ENCODE measurements around the gene CRYBB2. TPM values are rescaled to one million over a fixed set of nuclear protein-coding genes. Genes with fewer than 3 reads are reported as not detected.

Gene CRYBB2
- total RNA-seq, 1 experiment from 2014 or later: not detected

DNA sequence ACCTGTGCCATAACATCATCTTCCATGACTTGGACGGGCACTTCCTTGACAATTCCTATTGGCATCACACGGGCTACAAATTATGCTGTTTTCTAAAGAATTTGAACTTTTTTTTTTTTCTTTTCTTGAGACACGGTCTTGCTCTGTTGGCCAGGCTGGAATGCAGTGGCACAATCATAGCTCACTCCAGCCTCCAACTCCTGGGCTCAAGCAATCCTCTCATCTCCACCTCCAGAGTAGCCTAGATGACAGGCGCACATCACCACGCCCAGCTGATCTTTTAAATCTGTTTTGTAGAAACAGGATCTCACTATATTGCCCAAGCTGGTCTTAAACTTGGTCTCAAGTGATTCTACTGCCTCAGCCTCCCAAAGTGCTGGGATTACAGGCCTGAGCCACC lies 23.1 kb upstream of the CRYBB2 start:
- Histone ChIP-seq H3K4me1 (ENCODE audit: insufficient read depth, low read length) (no peaks in the 10 kb centered on the region), H3K9ac (ENCODE audit: extremely low read depth, insufficient read length, low read length) (no peak overlapping the region), H3K9me3 (ENCODE audit: control insufficient read depth, low read depth, low read length) (no peaks in the 10 kb centered on the region), H2BK5ac (ENCODE audit: insufficient read length, low read length) (no peak overlapping the region), H3K4ac (ENCODE audit: low read depth, low read length) (no peak overlapping the region), H3K79me1 (ENCODE audit: insufficient read depth, low read depth, low read length, poor library complexity, severe bottlenecking) (no peaks in the 10 kb centered on the region), H3K18ac (ENCODE audit: insufficient read length, low read depth, low read length) (no peak overlapping the region), H2BK15ac (ENCODE audit: low read depth, low read length) (no peak overlapping the region), H3K56ac (ENCODE audit: insufficient read length, low read depth, low read length) (no peak overlapping the region), H2BK120ac (ENCODE audit: low read depth, low read length, poor library complexity, severe bottlenecking) (no peak overlapping the region), H3K23ac (ENCODE audit: insufficient read length, low read depth, low read length) (no peak overlapping the region), H2AFZ (ENCODE audit: low read length) (no peak overlapping the region), H2BK12ac (ENCODE audit: insufficient read length, low read depth, low read length) (no peak overlapping the region), H3K14ac (ENCODE audit: insufficient read depth, low read length) (no peak overlapping the region), H3K4me2 (ENCODE audit: insufficient read depth, insufficient read length, low read length) (no peak overlapping the region), H4K20me1 (ENCODE audit: control insufficient read depth, insufficient read depth, insufficient read length) (no peaks in the 10 kb centered on the region), H3K79me2 (ENCODE audit: insufficient read depth, low read length) (no peaks in the 10 kb centered on the region), H3K23me2 (ENCODE audit: insufficient read length, low read depth, low read length, poor library complexity, severe bottlenecking) (no peaks in the 10 kb centered on the region), H2AK5ac (ENCODE audit: insufficient read length, low read length) (no peak overlapping the region), H3T11ph (ENCODE audit: low read length) (no peak overlapping the region), H4K91ac (ENCODE audit: insufficient read length, low read depth, low read length) (no peak overlapping the region), H3K27me3 (ENCODE audit: insufficient read depth, low read length) (no peaks in the 10 kb centered on the region), H2BK20ac (ENCODE audit: low read depth, low read length, poor library complexity, severe bottlenecking) (no peak overlapping the region), H3K27ac (ENCODE audit: insufficient read length, low read depth, low read length) (no peak overlapping the region), H4K5ac (ENCODE audit: insufficient read length, low read depth, low read length) (no peak overlapping the region), H4K8ac (replicated peaks; ENCODE audit: insufficient read length, low read depth, low read length) (no peak overlapping the region)
- TF ChIP-seq, protein P1, sequence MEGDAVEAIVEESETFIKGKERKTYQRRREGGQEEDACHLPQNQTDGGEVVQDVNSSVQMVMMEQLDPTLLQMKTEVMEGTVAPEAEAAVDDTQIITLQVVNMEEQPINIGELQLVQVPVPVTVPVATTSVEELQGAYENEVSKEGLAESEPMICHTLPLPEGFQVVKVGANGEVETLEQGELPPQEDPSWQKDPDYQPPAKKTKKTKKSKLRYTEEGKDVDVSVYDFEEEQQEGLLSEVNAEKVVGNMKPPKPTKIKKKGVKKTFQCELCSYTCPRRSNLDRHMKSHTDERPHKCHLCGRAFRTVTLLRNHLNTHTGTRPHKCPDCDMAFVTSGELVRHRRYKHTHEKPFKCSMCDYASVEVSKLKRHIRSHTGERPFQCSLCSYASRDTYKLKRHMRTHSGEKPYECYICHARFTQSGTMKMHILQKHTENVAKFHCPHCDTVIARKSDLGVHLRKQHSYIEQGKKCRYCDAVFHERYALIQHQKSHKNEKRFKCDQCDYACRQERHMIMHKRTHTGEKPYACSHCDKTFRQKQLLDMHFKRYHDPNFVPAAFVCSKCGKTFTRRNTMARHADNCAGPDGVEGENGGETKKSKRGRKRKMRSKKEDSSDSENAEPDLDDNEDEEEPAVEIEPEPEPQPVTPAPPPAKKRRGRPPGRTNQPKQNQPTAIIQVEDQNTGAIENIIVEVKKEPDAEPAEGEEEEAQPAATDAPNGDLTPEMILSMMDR (conservative IDR thresholded peaks at IDR 0.05): no peak
- H3K27me3 Mint-ChIP-seq (ENCODE audit: low read depth): no peaks in the 10 kb centered on the region
- no peak for DNase-seq
- no peaks in the 10 kb centered on the region for H3K9me3 Mint-ChIP-seq
- WGBS (ENCODE audit: extremely low coverage, insufficient read length, low lambda C conversion rate): no CpG with 5 or more reads among the region's 5 CpGs
- no peak overlapping the region for H3K4me3 Mint-ChIP-seq
- no peak overlapping the region for H3K27ac Mint-ChIP-seq
- H3K4me1 Mint-ChIP-seq: no peaks in the 10 kb centered on the region
- peaks cover 4 to 17% (median 10%) of the 10 kb centered on the region in 3 experiments; a peak in 3 of 7 replicates for H3K36me3 Mint-ChIP-seq (ENCODE audit: insufficient read depth in 1 of 3, low read depth in 3 of 3)

Measured in H9 (cell line).